ENCODE data around the gene CASP10.

Gene CASP10

DNA sequence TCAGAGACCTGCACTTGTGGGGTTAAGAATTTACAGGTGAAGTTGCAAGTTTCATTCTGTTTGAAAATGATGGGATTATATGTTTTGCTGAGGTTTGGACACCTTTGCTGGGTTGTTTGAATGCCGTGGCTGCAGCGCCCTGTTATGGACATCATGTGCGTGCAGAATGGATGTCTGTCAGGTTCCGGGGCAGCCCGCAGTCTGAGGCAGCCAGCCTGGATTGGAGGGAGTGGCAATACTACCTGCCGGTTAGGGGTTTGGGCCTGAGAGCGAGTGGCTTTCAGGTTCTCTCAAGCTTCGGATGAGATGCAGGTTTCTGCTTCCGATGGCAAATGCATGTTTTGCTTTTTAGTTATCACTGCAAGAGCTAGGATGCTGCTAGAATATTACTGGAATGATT is 78.5 kb downstream of the CASP10 start:
- no peak for TF ChIP-seq CTCF (IDR thresholded peaks at IDR 0.05; ENCODE audit: low read depth, low read length, missing control alignments)
- DNase-seq (ENCODE audit: low read depth) = no peak
- H3K4me3 ChIP-seq (ENCODE audit: low read depth, low read length) = peak overlapping the region; percentile 27; the same call in 1 of the 2 replicates

GRCh38 chr2:201261906-201262305 is 79.0 kb downstream of the CASP10 start:
- TF ChIP-seq CTCF (IDR thresholded peaks at IDR 0.05; ENCODE audit: low read depth, low read length, missing control alignments) = no peak
- DNase-seq (ENCODE audit: low read depth) = no peak
- no peak overlapping the region for H3K4me3 ChIP-seq (ENCODE audit: low read depth, low read length)

GRCh38 chr2:201262718-201263117 is 79.8 kb downstream of the CASP10 start:
- no peak for TF ChIP-seq CTCF (IDR thresholded peaks at IDR 0.05; ENCODE audit: low read depth, low read length, missing control alignments)
- DNase-seq (ENCODE audit: low read depth) = no peak
- H3K4me3 ChIP-seq (ENCODE audit: low read depth, low read length) = no peak overlapping the region

- no peak overlapping the region for H3K4me3 ChIP-seq (ENCODE audit: low read depth, low read length)
- TF ChIP-seq CTCF (IDR thresholded peaks at IDR 0.05; ENCODE audit: low read depth, low read length, missing control alignments) = no peak
- no peak for DNase-seq (ENCODE audit: low read depth)
Measured at GRCh38 chr2:201263779-201264178, 80.8 kb downstream of the CASP10 start.

GRCh38 chr2:201264472-201265173 is 81.7 kb downstream of the CASP10 start:
- no peak for DNase-seq (ENCODE audit: low read depth)
- TF ChIP-seq CTCF (IDR thresholded peaks at IDR 0.05; ENCODE audit: low read depth, low read length, missing control alignments) = no peak

GRCh38 chr2:201266629-201267028 is 83.7 kb downstream of the CASP10 start:
- DNase-seq (ENCODE audit: low read depth) = no peak
- no peak for TF ChIP-seq CTCF (IDR thresholded peaks at IDR 0.05; ENCODE audit: low read depth, low read length, missing control alignments)
- H3K4me3 ChIP-seq (ENCODE audit: low read depth, low read length) = no peak overlapping the region

More at GRCh38 chr2:201264472-201265173, 81.7 kb downstream of the CASP10 start:
- H3K4me3 ChIP-seq (ENCODE audit: low read depth, low read length) = no peak overlapping the region

Measured in GM12864 (cell line).